HCT116 (cell line): ENCODE measurements around the gene POLR2I. TPM values are rescaled to one million over a fixed set of nuclear protein-coding genes. Genes with fewer than 3 reads are reported as not detected.

Source experiments
- ATAC-seq: fragments of 200-7000 bp; cut with Tn5 transposase; 2 replicates; pipeline ENCODE4 v1.9.1; 2020; ENCODE audit warnings: mild to moderate bottlenecking, moderate library complexity
- BruUV-seq: library from RNA; stranded (reverse); fragments of 400-500 nt; replicated peaks from 2 replicates; lab custom pipeline; 2021; lab: Mats Ljungman, UMichigan
- CTCF ChIA-PET: fragments of 300-600 bp; sonication (Branson Sonifier 250); formaldehyde crosslinking; loops from one replicate; lab custom pipeline; 2021; ENCODE audit warnings: antibody characterized with exemption; lab: Charles Lee
- POLR2A ChIA-PET: fragments of 300-600, 350-600 bp; sonication (Branson Sonifier 250); formaldehyde crosslinking; loops from one replicate; lab custom pipeline; 2021; ENCODE audit warnings: antibody characterized with exemption; lab: Charles Lee
- RAD21 ChIA-PET, 2 experiments: fragments of 300-600 bp; sonication (Branson Sonifier 250); formaldehyde crosslinking; loops; one replicate each; lab custom pipeline; 2023; ENCODE audit warnings: low total read pairs in 2 of 2; ENCODE audit not compliant: uncharacterized antibody in 2 of 2, unreplicated experiment in 2 of 2, low non-redundant PET in 1 of 2; lab: Charles Lee
- DNase-seq: peaks from one replicate; pipeline ENCODE4 v3.0.0-alpha.2; 2010; ENCODE audit warnings: low read depth, low spot score
- H2AFZ ChIP-seq: fragments of 200-600 bp; shearing (Covaris generic), sonication (generic); 2 replicates; pipeline ENCODE4 v1.6.1; 2017; ENCODE audit warnings: low read depth, mixed run types, mixed read lengths, antibody characterized with exemption, low read length; ENCODE audit not compliant: poor library complexity, severe bottlenecking
- H3K27ac ChIP-seq: 2 replicates; pipeline ENCODE4 v1.5.1; 2012; ENCODE audit warnings: low read depth, low read length
- H3K27me3 ChIP-seq: fragments of 200-600 bp; sonication (generic); 2 replicates; pipeline ENCODE4 v1.6.1; 2016; ENCODE audit warnings: mixed run types, low read length, mixed read lengths; ENCODE audit not compliant: insufficient read depth
- H3K36me3 ChIP-seq, 2 experiments: fragments of 200-500 bp in 1 of 2; fragments of 200-600 bp in 1 of 2; sonication (Bioruptor generic) in 1 of 2; sonication (generic) in 1 of 2; 2 replicates each; pipeline versions ENCODE4 v1.5.1 to v1.6.1; 2014 to 2016; ENCODE audit warnings: low read length in 2 of 2, inconsistent platforms in 1 of 2, mixed read lengths in 1 of 2, mixed run types in 1 of 2; ENCODE audit not compliant: insufficient read depth in 2 of 2, control insufficient read depth in 1 of 2
- H3K4me1 ChIP-seq, 2 experiments: fragments of 200-600 bp in 1 of 2; sonication (generic) in 1 of 2; 2 replicates each; pipeline versions ENCODE4 v1.5.1 to v1.6.1; 2012 to 2017; ENCODE audit warnings: low read length in 2 of 2, inconsistent platforms in 1 of 2, mild to moderate bottlenecking in 1 of 2, mixed read lengths in 1 of 2, mixed run types in 1 of 2, moderate library complexity in 1 of 2; ENCODE audit not compliant: insufficient read depth in 2 of 2, control insufficient read depth in 1 of 2
- H3K4me2 ChIP-seq: fragments of 200-600 bp; sonication (generic); 2 replicates; pipeline ENCODE4 v1.6.1; 2017; ENCODE audit warnings: mixed run types, low read length, mixed read lengths
- H3K4me3 ChIP-seq, 2 experiments: fragments of 200-600 bp in 1 of 2; sonication (generic) in 1 of 2; replicated peaks in 1 of 2; 2 replicates each; pipeline ENCODE4 v1.5.1; 2011 to 2016; ENCODE audit warnings: low read length in 2 of 2, control low read depth in 1 of 2, low read depth in 1 of 2, mild to moderate bottlenecking in 1 of 2, mixed read lengths in 1 of 2, mixed run types in 1 of 2
- H3K79me2 ChIP-seq: fragments of 200-600 bp; sonication (generic); 2 replicates; pipeline ENCODE4 v1.6.1; 2017; ENCODE audit warnings: mild to moderate bottlenecking, mixed run types, low read length, moderate library complexity, mixed read lengths; ENCODE audit not compliant: insufficient read depth
- H3K9ac ChIP-seq: fragments of 200-600 bp; sonication (generic); 2 replicates; pipeline ENCODE4 v1.6.1; 2016; ENCODE audit warnings: low read length, mixed read lengths
- H3K9me2 ChIP-seq: fragments of 200-600 bp; sonication (generic), shearing (Covaris generic); 2 replicates; pipeline ENCODE4 v1.6.1; 2017; ENCODE audit warnings: mixed run types, mild to moderate bottlenecking, moderate library complexity; ENCODE audit not compliant: insufficient read depth
- H3K9me3 ChIP-seq, 2 experiments: fragments of 200-500 bp in 1 of 2; fragments of 200-600 bp in 1 of 2; sonication (Bioruptor generic) in 1 of 2; sonication (generic) in 1 of 2; 2 replicates each; pipeline ENCODE4 v1.6.1; 2014 to 2017; ENCODE audit warnings: low read length in 2 of 2, mixed read lengths in 2 of 2, inconsistent platforms in 1 of 2, low read depth in 1 of 2, mild to moderate bottlenecking in 1 of 2, mixed run types in 1 of 2, moderate library complexity in 1 of 2; ENCODE audit not compliant: control insufficient read depth in 1 of 2, insufficient read depth in 1 of 2
- H4K20me1 ChIP-seq: fragments of 200-600 bp; sonication (generic), shearing (Covaris generic); 2 replicates; pipeline ENCODE4 v1.6.1; 2017; ENCODE audit warnings: mixed run types, mild to moderate bottlenecking, moderate library complexity; ENCODE audit not compliant: insufficient read depth
- CTCF ChIP-seq, 3 experiments: fragments of 200-600 bp in 1 of 3; sonication (generic) in 1 of 3; IDR thresholded peaks in 2 of 3; conservative IDR thresholded peaks in 1 of 3; 2 replicates each; pipeline ENCODE4 v1.5.1; 2012 to 2017; ENCODE audit warnings: low read depth in 2 of 3, low read length in 2 of 3, antibody characterized with exemption in 1 of 3, borderline replicate concordance in 1 of 3, control low read depth in 1 of 3, mild to moderate bottlenecking in 1 of 3, mixed read lengths in 1 of 3, mixed run types in 1 of 3, moderate library complexity in 1 of 3; ENCODE audit not compliant: insufficient read depth in 1 of 3
- EGR1 ChIP-seq: IDR thresholded peaks from 2 replicates; pipeline ENCODE4 v1.6.1; 2012; ENCODE audit warnings: low read depth
- ELF1 ChIP-seq: IDR thresholded peaks from 2 replicates; pipeline ENCODE4 v1.6.1; 2012; ENCODE audit warnings: low read depth, borderline replicate concordance
- EZH2phosphoT487 ChIP-seq: fragments of 200-600 bp; IDR thresholded peaks from 2 replicates; pipeline ENCODE4 v1.6.1; 2018; ENCODE audit warnings: antibody characterized with exemption, borderline replicate concordance
- FOSL1 ChIP-seq: IDR thresholded peaks from 2 replicates; pipeline ENCODE4 v1.6.1; 2012; ENCODE audit warnings: low read depth
- JUND ChIP-seq: IDR thresholded peaks from 2 replicates; pipeline ENCODE4 v1.6.1; 2012
- POLR2A ChIP-seq: IDR thresholded peaks from 2 replicates; pipeline ENCODE4 v1.7.0; 2011; ENCODE audit warnings: borderline replicate concordance; ENCODE audit not compliant: insufficient read depth, insufficient read length; ENCODE audit errors: extremely low read depth
- POLR2AphosphoS5 ChIP-seq: IDR thresholded peaks from 2 replicates; pipeline ENCODE4 v1.6.1; 2011; ENCODE audit warnings: mild to moderate bottlenecking, low read depth, low read length, moderate library complexity
- REST ChIP-seq: IDR thresholded peaks from 2 replicates; pipeline ENCODE4 v1.6.1; 2012; ENCODE audit warnings: low read depth
- SIN3A ChIP-seq: IDR thresholded peaks from 2 replicates; pipeline ENCODE4 v1.6.1; 2012; ENCODE audit warnings: low read depth
- SRF ChIP-seq: IDR thresholded peaks from 2 replicates; pipeline ENCODE4 v1.6.1; 2012; ENCODE audit warnings: low read depth
- TCF7L2 ChIP-seq: IDR thresholded peaks from 2 replicates; pipeline ENCODE4 v1.7.0; 2011; ENCODE audit warnings: borderline replicate concordance, inconsistent platforms; ENCODE audit not compliant: insufficient read depth, insufficient read length; ENCODE audit errors: extremely low read depth
- YY1 ChIP-seq: IDR thresholded peaks from 2 replicates; pipeline ENCODE4 v1.6.1; 2011; ENCODE audit warnings: low read length, low read depth, moderate library complexity, mild to moderate bottlenecking; ENCODE audit not compliant: insufficient replicate concordance; ENCODE audit errors: extremely low read depth
- ZFX ChIP-seq: fragments of 450-650 bp; IDR thresholded peaks from 2 replicates; pipeline ENCODE4 v1.6.1; 2017
- intact Hi-C: fragments of 100-400 bp; cut with micrococcal nuclease; formaldehyde crosslinking; loops from 2 replicates; pipeline ENCODE4 v1.10.0; 2022
- total RNA-seq: library from RNA; stranded (reverse); gene quantifications from one replicate; pipeline ENCODE4 v1.2.1, GENCODE V29; 2021; ENCODE audit not compliant: unreplicated experiment
- TF ChIP-seq, protein P1 (sequence below): IDR thresholded peaks from 2 replicates; pipeline ENCODE4 v1.6.1; 2012

The POLR2I gene
- total RNA-seq, 1 experiment from 2014 or later, result 108 TPM

GRCh38 chr19:36101550-36102327 lies 12.9 kb downstream of the POLR2I start:
- H4K20me1 ChIP-seq, result no peaks in the 10 kb centered on the region
- no peak overlapping the region for H2AFZ ChIP-seq
- no peaks in the 10 kb centered on the region for H3K27me3 ChIP-seq
- no peaks in the 10 kb centered on the region for H3K9me3 ChIP-seq
- peaks cover 10 to 28% of the 10 kb centered on the region in 2 experiments; a peak in 3 of 4 replicates for H3K36me3 ChIP-seq
- no peaks in the 10 kb centered on the region for H3K79me2 ChIP-seq
- no peaks in the 10 kb centered on the region for H3K9me2 ChIP-seq
- ChIA-PET POLR2A (no interaction called here), RAD21 (no interaction called here), CTCF (no interaction called here)
- no peak overlapping the region for H3K9ac ChIP-seq
- no peak overlapping the region for H3K4me2 ChIP-seq
- H3K27ac ChIP-seq, result no peak overlapping the region
- DNase-seq (no peak), ATAC-seq (no peak)
- H3K4me1 ChIP-seq, result peaks cover 0 to 21% of the 10 kb centered on the region in 2 experiments; a peak in 2 of 4 replicates
- no TSS peak for BruUV-seq
- H3K4me3 ChIP-seq, result no peak overlapping the region
- intact Hi-C loops, result no loop called here
- TF ChIP-seq ZFX, result no peak

- no peaks in the 10 kb centered on the region for H4K20me1 ChIP-seq
- ChIA-PET POLR2A (no interaction called here), CTCF (no interaction called here), RAD21 (no interaction called here)
- no peaks in the 10 kb centered on the region for H3K79me2 ChIP-seq
- H2AFZ ChIP-seq, result no peak overlapping the region
- peaks cover 0 to 21% of the 10 kb centered on the region in 2 experiments; a peak in 2 of 4 replicates for H3K4me1 ChIP-seq
- no peak overlapping the region for H3K27ac ChIP-seq
- no peaks in the 10 kb centered on the region for H3K27me3 ChIP-seq
- H3K9ac ChIP-seq, result no peak overlapping the region
- ATAC-seq (no peak), DNase-seq (no peak)
- BruUV-seq, result no TSS peak
- peaks cover 15 to 28% of the 10 kb centered on the region in 2 experiments; a peak in 3 of 4 replicates for H3K36me3 ChIP-seq
- intact Hi-C loops, result no loop called here
- no peak overlapping the region for H3K4me2 ChIP-seq
- no peak overlapping the region for H3K4me3 ChIP-seq
- H3K9me2 ChIP-seq, result no peaks in the 10 kb centered on the region
- H3K9me3 ChIP-seq, result no peaks in the 10 kb centered on the region
- TF ChIP-seq SIN3A (no peak), POLR2AphosphoS5 (no peak), FOSL1 (no peak), ELF1 (no peak), CTCF (IDR thresholded peaks at IDR 0.05 in 2 of 3, conservative IDR thresholded peaks at IDR 0.05 in 1 of 3; ENCODE audit: borderline replicate concordance in 1 of 3, insufficient read depth in 1 of 3, low read depth in 2 of 3, low read length in 2 of 3) (no peak), ZFX (no peak), SRF (no peak), TCF7L2 (no peak), POLR2A (no peak), EGR1 (no peak), JUND (no peak), EZH2phosphoT487 (no peak), YY1 (no peak), REST (no peak)
- TF ChIP-seq, protein P1, sequence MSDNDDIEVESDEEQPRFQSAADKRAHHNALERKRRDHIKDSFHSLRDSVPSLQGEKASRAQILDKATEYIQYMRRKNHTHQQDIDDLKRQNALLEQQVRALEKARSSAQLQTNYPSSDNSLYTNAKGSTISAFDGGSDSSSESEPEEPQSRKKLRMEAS, result no peak
Observed at GRCh38 chr19:36100476-36100875, 14.2 kb downstream of the POLR2I start.
